NCI-H2227 treated with DMSO at 0.1 percent for 48 hours (cell line): ENCODE results near the gene TNFRSF8.
"Not testable (repeated sequence)": the region's sequence is repeated elsewhere in the genome, so short reads cannot be mapped to it uniquely, and the experiment has no call there.

ENCODE experiments used
- DNase-seq: peaks from one replicate; lab custom pipeline; 2025; lab: John Stamatoyannopoulos, UW

The TNFRSF8 gene

GRCh38 chr1:12038356-12039163, 24.5 kb upstream of the TNFRSF8 start:
- DNase-seq: no peak

GRCh38 chr1:12039164-12039525, 24.0 kb upstream of the TNFRSF8 start:
- DNase-seq: no peak

- DNase-seq: not testable (repeated sequence)
These were observed 23.2 kb upstream of the TNFRSF8 start for GRCh38 chr1:12039824-12040456.

GRCh38 chr1:12040457-12041051, 22.5 kb upstream of the TNFRSF8 start:
- no peak for DNase-seq

GRCh38 chr1:12044187-12044877, 18.8 kb upstream of the TNFRSF8 start:
- not testable (repeated sequence) for DNase-seq

GRCh38 chr1:12046749-12047119, 16.4 kb upstream of the TNFRSF8 start:
- DNase-seq: no peak

- no peak for DNase-seq
These were observed 15.8 kb upstream of the TNFRSF8 start for GRCh38 chr1:12047120-12047876.

GRCh38 chr1:12048372-12048771, 14.7 kb upstream of the TNFRSF8 start:
- DNase-seq: no peak

- DNase-seq: no peak
These were observed 13.5 kb upstream of the TNFRSF8 start for GRCh38 chr1:12049616-12050015.

- DNase-seq: no peak
These were observed 11.7 kb upstream of the TNFRSF8 start for GRCh38 chr1:12051361-12051760.

- DNase-seq: no peak
These were observed 11.0 kb upstream of the TNFRSF8 start for GRCh38 chr1:12052008-12052573.

- no peak for DNase-seq
These were observed 10.0 kb upstream of the TNFRSF8 start for GRCh38 chr1:12052997-12053686.

- DNase-seq: no peak
These were observed 9.2 kb upstream of the TNFRSF8 start for GRCh38 chr1:12053752-12054548.

GRCh38 chr1:12055259-12055658, 7.8 kb upstream of the TNFRSF8 start:
- DNase-seq: no peak

GRCh38 chr1:12056331-12056841, 6.7 kb upstream of the TNFRSF8 start:
- no peak for DNase-seq

GRCh38 chr1:12057382-12057781, 5.7 kb upstream of the TNFRSF8 start:
- no peak for DNase-seq

- DNase-seq: no peak
These were observed 5.0 kb upstream of the TNFRSF8 start for GRCh38 chr1:12057940-12058687.

- DNase-seq: no peak
These were observed 3.9 kb upstream of the TNFRSF8 start for GRCh38 chr1:12059226-12059625.
